Measurements from ENCODE around the gene ASIC4.

DNA sequence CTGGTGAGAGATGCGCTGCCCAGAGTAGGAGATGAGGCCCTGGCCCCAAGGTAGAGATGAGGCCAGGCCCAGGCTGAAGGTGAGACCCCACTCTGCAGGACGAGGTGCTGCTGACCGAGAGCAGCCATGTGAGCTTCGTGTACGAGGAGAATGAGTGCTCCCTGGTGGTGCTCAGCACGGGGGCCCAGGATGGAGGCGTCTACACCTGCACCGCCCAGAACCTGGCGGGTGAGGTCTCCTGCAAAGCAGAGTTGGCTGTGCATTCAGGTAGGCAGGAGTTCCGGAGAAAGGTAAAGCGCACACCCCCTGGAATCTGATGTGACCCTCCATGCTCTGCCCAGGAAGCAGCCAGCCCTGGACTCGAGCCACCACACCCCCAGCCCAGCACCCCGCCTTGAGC is 37.1 kb upstream of the ASIC4 start:
- TF ChIP-seq PHF8 (CRISPR knock-in tag; IDR thresholded peaks at IDR 0.05) (no peak), HCFC1 (IDR thresholded peaks at IDR 0.05; ENCODE audit: low read depth, low read length) (no peak), ZNF788 (CRISPR knock-in tag; IDR thresholded peaks at IDR 0.05; ENCODE audit: borderline replicate concordance) (no peak), POLR2A (IDR thresholded peaks at IDR 0.05; ENCODE audit: insufficient read depth in 1 of 2, low read depth in 2 of 2, low read length in 2 of 2) (no peak), ATF7 (IDR thresholded peaks at IDR 0.05) (no peak), ATF7 (CRISPR knock-in tag; IDR thresholded peaks at IDR 0.05) (no peak), RXRB (CRISPR knock-in tag; IDR thresholded peaks at IDR 0.05; ENCODE audit: borderline replicate concordance) (no peak), NFRKB (IDR thresholded peaks at IDR 0.05) (no peak), ZNF263 (CRISPR knock-in tag; IDR thresholded peaks at IDR 0.05) (peak; percentile 84), SMAD9 (CRISPR knock-in tag; IDR thresholded peaks at IDR 0.05) (no peak), SOX13 (IDR thresholded peaks at IDR 0.05) (no peak), SOX13 (CRISPR knock-in tag; conservative IDR thresholded peaks at IDR 0.05 in 1 of 2, IDR thresholded peaks at IDR 0.05 in 1 of 2) (no peak), ISL2 (CRISPR knock-in tag; IDR thresholded peaks at IDR 0.05) (no peak), NFE2L2 (IDR thresholded peaks at IDR 0.05; ENCODE audit: low read length) (no peak)
- TF ChIP-seq, protein P1, sequence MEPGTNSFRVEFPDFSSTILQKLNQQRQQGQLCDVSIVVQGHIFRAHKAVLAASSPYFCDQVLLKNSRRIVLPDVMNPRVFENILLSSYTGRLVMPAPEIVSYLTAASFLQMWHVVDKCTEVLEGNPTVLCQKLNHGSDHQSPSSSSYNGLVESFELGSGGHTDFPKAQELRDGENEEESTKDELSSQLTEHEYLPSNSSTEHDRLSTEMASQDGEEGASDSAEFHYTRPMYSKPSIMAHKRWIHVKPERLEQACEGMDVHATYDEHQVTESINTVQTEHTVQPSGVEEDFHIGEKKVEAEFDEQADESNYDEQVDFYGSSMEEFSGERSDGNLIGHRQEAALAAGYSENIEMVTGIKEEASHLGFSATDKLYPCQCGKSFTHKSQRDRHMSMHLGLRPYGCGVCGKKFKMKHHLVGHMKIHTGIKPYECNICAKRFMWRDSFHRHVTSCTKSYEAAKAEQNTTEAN (CRISPR knock-in tag; conservative IDR thresholded peaks at IDR 0.05): no peak
- TF ChIP-seq, protein P2, sequence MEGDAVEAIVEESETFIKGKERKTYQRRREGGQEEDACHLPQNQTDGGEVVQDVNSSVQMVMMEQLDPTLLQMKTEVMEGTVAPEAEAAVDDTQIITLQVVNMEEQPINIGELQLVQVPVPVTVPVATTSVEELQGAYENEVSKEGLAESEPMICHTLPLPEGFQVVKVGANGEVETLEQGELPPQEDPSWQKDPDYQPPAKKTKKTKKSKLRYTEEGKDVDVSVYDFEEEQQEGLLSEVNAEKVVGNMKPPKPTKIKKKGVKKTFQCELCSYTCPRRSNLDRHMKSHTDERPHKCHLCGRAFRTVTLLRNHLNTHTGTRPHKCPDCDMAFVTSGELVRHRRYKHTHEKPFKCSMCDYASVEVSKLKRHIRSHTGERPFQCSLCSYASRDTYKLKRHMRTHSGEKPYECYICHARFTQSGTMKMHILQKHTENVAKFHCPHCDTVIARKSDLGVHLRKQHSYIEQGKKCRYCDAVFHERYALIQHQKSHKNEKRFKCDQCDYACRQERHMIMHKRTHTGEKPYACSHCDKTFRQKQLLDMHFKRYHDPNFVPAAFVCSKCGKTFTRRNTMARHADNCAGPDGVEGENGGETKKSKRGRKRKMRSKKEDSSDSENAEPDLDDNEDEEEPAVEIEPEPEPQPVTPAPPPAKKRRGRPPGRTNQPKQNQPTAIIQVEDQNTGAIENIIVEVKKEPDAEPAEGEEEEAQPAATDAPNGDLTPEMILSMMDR (CRISPR knock-in tag; IDR thresholded peaks at IDR 0.05): no peak

Data from HepG2 (cell line).